Ammon's horn (tissue), 1 donor: Measurements from ENCODE around the gene TAF11L6.
"Not testable (repeated sequence)": the region's sequence is repeated elsewhere in the genome, so short reads cannot be mapped to it uniquely, and the experiment has no call there.

Experiments
- DNase-seq: peaks from one replicate; pipeline ENCODE4 v3.0.0-alpha.2; 2016; ENCODE audit warnings: low spot score

Gene TAF11L6

GRCh38 chr5:17528369-17528768, at the start of gene TAF11L6:
Gene TAF11L6 (plus strand): TSS chr5:17528669.
- DNase-seq: not testable (repeated sequence)

GRCh38 chr5:17481378-17481777, 47.1 kb upstream of the TAF11L6 start:
- DNase-seq: no peak

GRCh38 chr5:17482790-17483189, 45.7 kb upstream of the TAF11L6 start:
- no peak for DNase-seq

- DNase-seq: not testable (repeated sequence)
Measured at GRCh38 chr5:17486464-17487173, 41.9 kb upstream of the TAF11L6 start.

- no peak for DNase-seq
Measured at GRCh38 chr5:17487174-17487512, 41.3 kb upstream of the TAF11L6 start.

- not testable (repeated sequence) for DNase-seq
Measured at GRCh38 chr5:17491257-17491656, 37.2 kb upstream of the TAF11L6 start.

GRCh38 chr5:17492770-17493169, 35.7 kb upstream of the TAF11L6 start:
- no peak for DNase-seq

GRCh38 chr5:17497446-17497845, 31.0 kb upstream of the TAF11L6 start:
- DNase-seq: no peak

- not testable (repeated sequence) for DNase-seq
Measured at GRCh38 chr5:17497931-17498330, 30.5 kb upstream of the TAF11L6 start, which contains the start of gene TAF11L2. Gene TAF11L2 (plus strand): TSS chr5:17498231.

GRCh38 chr5:17511775-17512325, 16.6 kb upstream of the TAF11L6 start:
- no peak for DNase-seq

GRCh38 chr5:17517526-17517925, 10.9 kb upstream of the TAF11L6 start:
- DNase-seq: not testable (repeated sequence)

- not testable (repeated sequence) for DNase-seq
Measured at GRCh38 chr5:17518067-17518466, 10.4 kb upstream of the TAF11L6 start, which contains the start of gene TAF11L3. Gene TAF11L3 (plus strand): TSS chr5:17518367.

GRCh38 chr5:17519508-17519907, 9.0 kb upstream of the TAF11L6 start:
- not testable (repeated sequence) for DNase-seq

- not testable (repeated sequence) for DNase-seq
Measured at GRCh38 chr5:17521501-17521900, 7.0 kb upstream of the TAF11L6 start, which contains the start of gene TAF11L4. Gene TAF11L4 (plus strand): TSS chr5:17521801.

- not testable (repeated sequence) for DNase-seq
Measured at GRCh38 chr5:17524935-17525334, 3.5 kb upstream of the TAF11L6 start, which contains the start of gene TAF11L5. Gene TAF11L5 (plus strand): TSS chr5:17525235.

- peak; percentile 11 for DNase-seq
Measured at GRCh38 chr5:17526504-17526903, 2.0 kb upstream of the TAF11L6 start.
